Neutrophil (primary cell): ENCODE data around the gene CERKL.

ENCODE experiments used
- H3K27ac ChIP-seq: fragments of 200-600 bp; sonication (generic); 2 replicates; pipeline ENCODE4 v1.5.1; 2016; ENCODE audit warnings: mild to moderate bottlenecking, moderate library complexity
- H3K27me3 ChIP-seq: fragments of 200-600 bp; sonication (generic); 2 replicates; pipeline ENCODE4 v1.6.0; 2016; ENCODE audit warnings: mild to moderate bottlenecking
- H3K36me3 ChIP-seq: fragments of 200-600 bp; sonication (generic); 2 replicates; pipeline ENCODE4 v1.5.1; 2017
- H3K4me1 ChIP-seq, 2 experiments: fragments of 200-600 bp in 1 of 2; sonication (generic) in 1 of 2; 1 replicate in 1 of 2; 2 replicates in 1 of 2; pipeline versions ENCODE4 v1.5.1 to v1.6.1; 2013 to 2016; ENCODE audit warnings: low read depth in 1 of 2, low read length in 1 of 2, mild to moderate bottlenecking in 1 of 2, moderate library complexity in 1 of 2; ENCODE audit not compliant: control insufficient read depth in 1 of 2, insufficient read depth in 1 of 2
- H3K4me3 ChIP-seq, 2 experiments: fragments of 200-600 bp in 1 of 2; sonication (generic) in 1 of 2; 1 replicate in 1 of 2; 2 replicates in 1 of 2; pipeline ENCODE4 v1.5.1; 2013 to 2016; ENCODE audit warnings: low read depth in 1 of 2, low read length in 1 of 2, mild to moderate bottlenecking in 1 of 2, moderate library complexity in 1 of 2
- H3K9me3 ChIP-seq: fragments of 200-600 bp; sonication (generic); 2 replicates; pipeline ENCODE4 v1.5.1; 2016
- CTCF ChIP-seq: fragments of 200-600 bp; sonication (generic); IDR thresholded peaks from 2 replicates; pipeline ENCODE4 v1.5.1; 2016; ENCODE audit warnings: antibody characterized with exemption

The CERKL gene

GRCh38 chr2:181542170-181542569, 114.7 kb downstream of the CERKL start:
- Histone ChIP-seq H3K4me1 (no peaks in the 10 kb centered on the region), H3K9me3 (no peaks in the 10 kb centered on the region), H3K27me3 (no peaks in the 10 kb centered on the region), H3K27ac (no peak overlapping the region), H3K4me3 (no peak overlapping the region), H3K36me3 (peaks cover 24% of the 10 kb centered on the region)
- TF ChIP-seq CTCF: no peak

- no peaks in the 10 kb centered on the region for H3K4me1 ChIP-seq
Observed at GRCh38 chr2:181540421-181540820, 116.5 kb downstream of the CERKL start.

GRCh38 chr2:181536730-181537129, 120.2 kb downstream of the CERKL start:
- H3K4me3 ChIP-seq: no peak overlapping the region
- H3K36me3 ChIP-seq: peaks cover 58% of the 10 kb centered on the region
- H3K27ac ChIP-seq: no peak overlapping the region
- TF ChIP-seq CTCF: no peak
- no peaks in the 10 kb centered on the region for H3K4me1 ChIP-seq
- no peaks in the 10 kb centered on the region for H3K9me3 ChIP-seq
- no peaks in the 10 kb centered on the region for H3K27me3 ChIP-seq

More at GRCh38 chr2:181540421-181540820, 116.5 kb downstream of the CERKL start:
- no peak for TF ChIP-seq CTCF
- H3K27me3 ChIP-seq: no peaks in the 10 kb centered on the region
- no peaks in the 10 kb centered on the region for H3K9me3 ChIP-seq
- H3K36me3 ChIP-seq: peaks cover 40% of the 10 kb centered on the region
- H3K4me3 ChIP-seq: no peak overlapping the region
- H3K27ac ChIP-seq: no peak overlapping the region

- Histone ChIP-seq H3K36me3 (peaks cover 76% of the 10 kb centered on the region), H3K4me1 (no peaks in the 10 kb centered on the region), H3K4me3 (no peak overlapping the region), H3K27ac (no peak overlapping the region), H3K9me3 (no peaks in the 10 kb centered on the region), H3K27me3 (no peaks in the 10 kb centered on the region)
- TF ChIP-seq CTCF: no peak
Observed at GRCh38 chr2:181528441-181528840, 128.5 kb downstream of the CERKL start.

- Histone ChIP-seq H3K4me3 (no peak overlapping the region), H3K27me3 (no peaks in the 10 kb centered on the region), H3K9me3 (no peaks in the 10 kb centered on the region), H3K36me3 (peaks cover 88% of the 10 kb centered on the region), H3K4me1 (no peaks in the 10 kb centered on the region), H3K27ac (no peak overlapping the region)
- no peak for TF ChIP-seq CTCF
Observed at GRCh38 chr2:181527058-181527457, 129.8 kb downstream of the CERKL start.

GRCh38 chr2:181526014-181526413, 130.9 kb downstream of the CERKL start:
- Histone ChIP-seq H3K27ac (no peak overlapping the region), H3K4me3 (no peak overlapping the region), H3K27me3 (no peaks in the 10 kb centered on the region), H3K9me3 (no peaks in the 10 kb centered on the region), H3K4me1 (no peaks in the 10 kb centered on the region), H3K36me3 (peaks cover 84% of the 10 kb centered on the region)
- no peak for TF ChIP-seq CTCF
